CD4-positive, alpha-beta memory T cell (primary cell): ENCODE data around the gene LMF2. TPM values are rescaled to one million over a fixed set of nuclear protein-coding genes. Genes with fewer than 3 reads are reported as not detected.
A peak's percentile ranks its signal among the peaks of the same experiment; 100 is the strongest.

Experiments
- CTCF ChIA-PET: fragments of 350-600 bp; sonication (Branson Sonifier 250); formaldehyde crosslinking; loops from one replicate; lab custom pipeline; 2021; ENCODE audit warnings: inconsistent platforms; ENCODE audit not compliant: partially characterized antibody; lab: Charles Lee
- POLR2A ChIA-PET: fragments of 350-600 bp; sonication (Branson Sonifier 250); formaldehyde crosslinking; loops from one replicate; lab custom pipeline; 2021; ENCODE audit not compliant: partially characterized antibody; lab: Charles Lee
- DNase-seq, 5 donors: peaks; one replicate each; pipeline versions ENCODE4 v3.0.0 to v3.0.0-alpha.2; 2020 to 2022; ENCODE audit warnings: mixed read lengths in 1 of 5
- H3K27ac ChIP-seq: one replicate; pipeline ENCODE4 v1.7.0; 2013; ENCODE audit warnings: low read depth, low read length
- H3K27me3 ChIP-seq: 2 replicates; pipeline ENCODE4 v1.7.0; 2013; ENCODE audit warnings: mild to moderate bottlenecking, low read length, moderate library complexity; ENCODE audit not compliant: insufficient read depth
- H3K36me3 ChIP-seq: 2 replicates; pipeline ENCODE4 v1.7.0; 2013; ENCODE audit warnings: mild to moderate bottlenecking, low read length, moderate library complexity; ENCODE audit not compliant: insufficient read depth
- H3K4me1 ChIP-seq: 2 replicates; pipeline ENCODE4 v1.7.0; 2013; ENCODE audit warnings: mild to moderate bottlenecking, low read length, moderate library complexity; ENCODE audit not compliant: insufficient read depth
- H3K4me3 ChIP-seq, 2 donors: one replicate each; pipeline ENCODE4 v1.7.0; 2013; ENCODE audit warnings: low read length in 2 of 2, mild to moderate bottlenecking in 1 of 2
- H3K9me3 ChIP-seq, 2 donors: one replicate each; pipeline ENCODE4 v1.7.0; 2013; ENCODE audit warnings: low read length in 2 of 2, control low read depth in 1 of 2; ENCODE audit not compliant: control insufficient read depth in 1 of 2
- H3K27ac Mint-ChIP-seq, 7 donors: one replicate each; pipeline ENCODE4 v1.8.0; 2020 to 2021; ENCODE audit warnings: mixed read lengths in 7 of 7, mild to moderate bottlenecking in 6 of 7, inconsistent platforms in 3 of 7, moderate library complexity in 3 of 7
- H3K27me3 Mint-ChIP-seq, 2 donors: one replicate each; pipeline ENCODE4 v1.8.0; 2020 to 2021; ENCODE audit warnings: mixed read lengths in 2 of 2
- H3K36me3 Mint-ChIP-seq, 2 donors: one replicate each; pipeline ENCODE4 v1.8.0; 2020 to 2021; ENCODE audit warnings: mixed read lengths in 2 of 2, inconsistent platforms in 1 of 2, mild to moderate bottlenecking in 1 of 2
- H3K4me1 Mint-ChIP-seq, 4 donors: one replicate each; pipeline ENCODE4 v1.8.0; 2020 to 2021; ENCODE audit warnings: mixed read lengths in 4 of 4, mild to moderate bottlenecking in 1 of 4
- H3K4me3 Mint-ChIP-seq, 8 donors: one replicate each; pipeline ENCODE4 v1.8.0; 2020 to 2021; ENCODE audit warnings: mixed read lengths in 8 of 8, mild to moderate bottlenecking in 7 of 8, moderate library complexity in 6 of 8, inconsistent platforms in 3 of 8
- H3K9me3 Mint-ChIP-seq, 8 donors: one replicate each; pipeline ENCODE4 v1.8.0; 2020 to 2021; ENCODE audit warnings: mixed read lengths in 8 of 8, mild to moderate bottlenecking in 5 of 8, inconsistent platforms in 3 of 8, moderate library complexity in 1 of 8
- intact Hi-C: fragments of 100-400 bp; cut with micrococcal nuclease; formaldehyde crosslinking; loops from one replicate; pipeline ENCODE4 v1.15.1; 2023
- polyA plus RNA-seq, 2 donors: library from polyadenylated mRNA; unstranded; fragments of 300-500 nt; fragmentation: Illumina TruSeq; gene quantifications; one replicate each; pipeline ENCODE4 v1.2.3, GENCODE V29; 2021
- total RNA-seq, 2 experiments: library from RNA; stranded (reverse); gene quantifications; one replicate each; pipeline ENCODE4 v1.2.3, GENCODE V29; 2021

Gene LMF2
- total and polyA plus RNA-seq, 4 experiments from 2014 or later = 21.7 to 155 (median 93.1) TPM

DNA sequence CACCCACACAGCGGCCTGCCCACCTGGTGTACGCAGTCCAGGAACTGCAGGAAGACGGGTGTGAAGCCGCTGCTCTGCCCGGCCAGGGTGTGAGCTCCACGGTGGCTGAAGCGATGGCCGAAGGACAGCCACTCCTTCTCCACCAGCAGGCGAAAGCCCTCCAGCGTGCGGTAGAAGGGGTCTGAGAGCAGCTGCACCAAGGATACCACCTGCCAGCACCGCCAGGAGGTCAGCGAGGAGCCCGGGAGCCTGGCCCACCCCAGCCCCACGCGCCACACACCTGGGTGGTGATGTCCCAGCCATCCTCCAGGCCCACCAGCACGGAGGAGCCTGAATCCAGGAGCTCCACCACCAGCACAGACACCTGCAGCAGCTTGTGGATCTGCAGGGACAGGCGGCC, 52.3 kb downstream of the LMF2 start:
- no peak for DNase-seq
- peaks cover 47% of the 10 kb centered on the region for H3K36me3 ChIP-seq
- no peak overlapping the region for H3K4me3 ChIP-seq
- Mint-ChIP-seq H3K36me3 (peaks cover 23 to 56% of the 10 kb centered on the region in 2 donors), H3K4me1 (peaks cover 0 to 6% (median 4%) of the 10 kb centered on the region in 4 donors), H3K27me3 (no peaks in the 10 kb centered on the region), H3K9me3 (peaks cover 0 to 3% (median 0%) of the 10 kb centered on the region in 8 donors), H3K4me3 (no peak overlapping the region), H3K27ac (no peak overlapping the region)
- CTCF ChIA-PET = no interaction called here
- no peak overlapping the region for H3K27ac ChIP-seq
- intact Hi-C loops = no loop called here
- H3K4me1 ChIP-seq = no peaks in the 10 kb centered on the region
- H3K27me3 ChIP-seq = no peaks in the 10 kb centered on the region
- POLR2A ChIA-PET = interaction anchor here (0.8 to 6.2 kb wide), 2 partner anchors 14 to 122 kb away, joined by 3 to 38 read pairs; no protein-coding TSS in a partner anchor
- no peaks in the 10 kb centered on the region for H3K9me3 ChIP-seq

DNA sequence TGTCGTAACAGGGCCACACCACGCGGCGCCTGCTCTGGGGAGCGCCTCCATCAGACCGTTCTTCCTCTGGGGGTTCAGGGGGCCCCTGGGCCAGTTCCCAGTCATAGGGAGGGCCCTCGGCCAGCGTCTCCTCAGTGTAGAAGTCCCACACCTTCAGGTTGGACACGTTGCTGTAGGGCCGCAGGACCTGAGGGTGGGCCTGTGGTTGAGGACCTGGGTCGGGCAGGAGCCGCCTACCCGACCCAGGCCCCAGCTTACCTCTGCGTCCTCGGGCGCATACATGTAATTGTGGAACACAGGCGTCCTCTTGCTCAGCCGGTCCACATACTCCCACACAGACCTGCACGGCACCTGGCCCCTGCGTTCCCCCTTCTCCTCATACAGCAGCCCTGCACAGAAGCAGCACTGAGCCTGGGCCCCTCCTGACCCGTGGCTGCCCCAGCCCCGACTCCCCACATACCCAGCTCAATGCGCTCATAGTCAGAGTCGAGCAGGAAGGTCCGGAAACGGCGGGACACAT, 52.9 kb downstream of the LMF2 start:
- CTCF ChIA-PET = interaction anchor here (1.4 kb wide), 1 partner anchor 43 kb away, joined by 5 read pairs; no protein-coding TSS in a partner anchor
- H3K27me3 Mint-ChIP-seq = no peaks in the 10 kb centered on the region
- H3K27ac Mint-ChIP-seq = peak overlapping the region in 2 of 7 donors; percentile 48 to 68

More for the DNA sequence above, 52.9 kb downstream of the LMF2 start:
- H3K36me3 Mint-ChIP-seq = peaks cover 26 to 58% of the 10 kb centered on the region in 2 donors
- Histone ChIP-seq H3K27ac (no peak overlapping the region), H3K9me3 (no peaks in the 10 kb centered on the region), H3K4me3 (no peak overlapping the region), H3K4me1 (no peaks in the 10 kb centered on the region), H3K27me3 (no peaks in the 10 kb centered on the region), H3K36me3 (peaks cover 46% of the 10 kb centered on the region)
- H3K9me3 Mint-ChIP-seq = peaks cover 0 to 3% (median 0%) of the 10 kb centered on the region in 8 donors
- POLR2A ChIA-PET = interaction anchor here (0.8 to 1.0 kb wide), 2 partner anchors 70 to 123 kb away, joined by 3 read pairs; partner anchors contain the start of gene SCO2
- H3K4me3 Mint-ChIP-seq = no peak overlapping the region
- intact Hi-C loops = no loop called here
- no peak for DNase-seq
- H3K4me1 Mint-ChIP-seq = peaks cover 0 to 7% (median 5%) of the 10 kb centered on the region in 4 donors

Other genes with a start within 250 kb of the LMF2 start
- 1 to 10 TPM; 2.9 TPM for gene MAPK12, start 246.0 kb downstream of the LMF2 start, total RNA-seq
- gene MAPK12, start 246.0 kb downstream of the LMF2 start, polyA plus RNA-seq = under 1 TPM in 1 of 2 donors, not detected in 1; 0.05 TPM
- 1 to 10 TPM; 1.6 to 1.7 TPM for gene MAPK11, start 237.3 kb downstream of the LMF2 start, total RNA-seq
- gene MAPK11, start 237.3 kb downstream of the LMF2 start, polyA plus RNA-seq = under 1 TPM; 0.10 to 0.54 TPM
- gene PLXNB2, start 200.1 kb downstream of the LMF2 start, total RNA-seq = 1 to 10 TPM; 2.8 to 4.6 TPM
- gene PLXNB2, start 200.1 kb downstream of the LMF2 start, polyA plus RNA-seq = under 1 TPM in 1 of 2 donors, not detected in 1; 0.40 TPM
- gene DENND6B, start 180.7 kb downstream of the LMF2 start, total RNA-seq = 1 to 10 TPM; 1.5 to 2.4 TPM
- gene DENND6B, start 180.7 kb downstream of the LMF2 start, polyA plus RNA-seq = under 1 TPM; 0.22 to 0.36 TPM
- gene PPP6R2, start 164.4 kb downstream of the LMF2 start, total RNA-seq = 10 to 100 TPM; 80.1 to 91.2 TPM
- 10 to 100 TPM; 13.3 to 27.7 TPM for gene PPP6R2, start 164.4 kb downstream of the LMF2 start, polyA plus RNA-seq
- gene SBF1, start 32.7 kb downstream of the LMF2 start, total RNA-seq = 100 to 1,000 TPM; 217 to 221 TPM
- gene SBF1, start 32.7 kb downstream of the LMF2 start, polyA plus RNA-seq = 10 to 100 TPM; 13.2 to 42.9 TPM
- gene ADM2, start 26.2 kb downstream of the LMF2 start, total RNA-seq = 1 to 10 TPM; 4.4 to 4.5 TPM
- under 1 TPM; 0.07 to 0.48 TPM for gene ADM2, start 26.2 kb downstream of the LMF2 start, polyA plus RNA-seq
- not detected for gene MIOX, start 20.8 kb downstream of the LMF2 start, total RNA-seq
- gene MIOX, start 20.8 kb downstream of the LMF2 start, polyA plus RNA-seq = not detected
- 10 to 100 TPM; 81.1 to 81.8 TPM for gene NCAPH2, start 522 bp upstream of the LMF2 start, total RNA-seq
- gene NCAPH2, start 522 bp upstream of the LMF2 start, polyA plus RNA-seq = 10 to 100 TPM; 36.4 to 36.9 TPM
- gene SCO2, start 17.9 kb upstream of the LMF2 start, total RNA-seq = not detected
- 1 to 10 TPM; 3.6 to 8.1 TPM for gene SCO2, start 17.9 kb upstream of the LMF2 start, polyA plus RNA-seq
- 10 to 100 TPM; 15.7 to 18.0 TPM for gene TYMP, start 22.3 kb upstream of the LMF2 start, total RNA-seq
- gene TYMP, start 22.3 kb upstream of the LMF2 start, polyA plus RNA-seq = 10 to 100 TPM; 22.0 to 30.9 TPM
- 1 to 10 TPM; 7.0 to 7.5 TPM for gene KLHDC7B, start 38.2 kb upstream of the LMF2 start, total RNA-seq
- gene KLHDC7B, start 38.2 kb upstream of the LMF2 start, polyA plus RNA-seq = 1 to 10 TPM; 4.3 to 7.5 TPM
- gene SYCE3, start 55.2 kb upstream of the LMF2 start, total RNA-seq = not detected
- gene SYCE3, start 55.2 kb upstream of the LMF2 start, polyA plus RNA-seq = under 1 TPM in 1 of 2 donors, not detected in 1; 0.83 TPM
- 10 to 100 TPM; 68.0 to 70.0 TPM for gene CPT1B, start 70.7 kb upstream of the LMF2 start, total RNA-seq
- 1 to 10 TPM in 1 of 2 donors, not detected in 1; 2.3 TPM for gene CPT1B, start 70.7 kb upstream of the LMF2 start, polyA plus RNA-seq
- 100 to 1,000 TPM; 178 to 196 TPM for gene CHKB, start 75.1 kb upstream of the LMF2 start, total RNA-seq
- 10 to 100 TPM; 30.7 to 40.3 TPM for gene CHKB, start 75.1 kb upstream of the LMF2 start, polyA plus RNA-seq
- gene MAPK8IP2, start 93.1 kb upstream of the LMF2 start, total RNA-seq = under 1 TPM; 0.22 to 0.49 TPM
- gene MAPK8IP2, start 93.1 kb upstream of the LMF2 start, polyA plus RNA-seq = not detected
- gene ARSA, start 120.5 kb upstream of the LMF2 start, total RNA-seq = 10 to 100 TPM; 83.2 to 86.8 TPM
- 10 to 100 TPM in 1 of 2 donors, 1 to 10 TPM in 1; 7.8 to 13.0 TPM for gene ARSA, start 120.5 kb upstream of the LMF2 start, polyA plus RNA-seq
- not detected for gene SHANK3, start 165.1 kb upstream of the LMF2 start, total RNA-seq
- gene SHANK3, start 165.1 kb upstream of the LMF2 start, polyA plus RNA-seq = not detected
- gene ACR, start 230.5 kb upstream of the LMF2 start, total RNA-seq = not detected
- not detected for gene ACR, start 230.5 kb upstream of the LMF2 start, polyA plus RNA-seq